ENCODE results near the gene SGCA. TPM values are rescaled to one million over a fixed set of nuclear protein-coding genes. Genes with fewer than 3 reads are reported as not detected.

SGCA gene
- total RNA-seq, 1 experiment from 2014 or later, result 1.3 TPM

GRCh38 chr17:50221864-50222545, 56.2 kb downstream of the SGCA start:
- peak; percentile 78 for DNase-seq (ENCODE audit: low read depth)

- DNase-seq (ENCODE audit: low read depth), result no peak
Measured at GRCh38 chr17:50222922-50223321, 57.1 kb downstream of the SGCA start.

Other genes with a start within 250 kb of the SGCA start
- gene DLX4, start 196.8 kb upstream of the SGCA start, total RNA-seq (2014; rRNA removed; shearing (Covaris generic)), result 0.11 TPM in 1 of 2 replicates, not detected in the other
- not detected in 2 replicates for gene DLX3, start 170.8 kb upstream of the SGCA start, total RNA-seq (2014; rRNA removed; shearing (Covaris generic))
- 70.8 and 76.5 TPM in 2 replicates for gene ITGA3, start 109.9 kb upstream of the SGCA start, total RNA-seq (2014; rRNA removed; shearing (Covaris generic))
- gene PDK2, start 70.7 kb upstream of the SGCA start, total RNA-seq (2014; rRNA removed; shearing (Covaris generic)), result 4.5 and 5.7 TPM in 2 replicates
- 1.7 and 2.6 TPM in 2 replicates for gene SAMD14, start 35.8 kb upstream of the SGCA start, total RNA-seq (2014; rRNA removed; shearing (Covaris generic))
- 28.8 and 36.3 TPM in 2 replicates for gene PPP1R9B, start 15.3 kb upstream of the SGCA start, total RNA-seq (2014; rRNA removed; shearing (Covaris generic))
- gene COL1A1, start 35.6 kb downstream of the SGCA start, total RNA-seq (2014; rRNA removed; shearing (Covaris generic)), result 288 and 336 TPM in 2 replicates
- gene TMEM92, start 108.5 kb downstream of the SGCA start, total RNA-seq (2014; rRNA removed; shearing (Covaris generic)), result 1.7 and 6.7 TPM in 2 replicates
- gene XYLT2, start 180.1 kb downstream of the SGCA start, total RNA-seq (2014; rRNA removed; shearing (Covaris generic)), result 12.5 and 15.6 TPM in 2 replicates
- gene MRPL27, start 207.2 kb downstream of the SGCA start, total RNA-seq (2014; rRNA removed; shearing (Covaris generic)), result 81.0 and 97.9 TPM in 2 replicates
- gene EME1, start 207.2 kb downstream of the SGCA start, total RNA-seq (2014; rRNA removed; shearing (Covaris generic)), result 9.2 and 15.4 TPM in 2 replicates
- gene LRRC59, start 231.5 kb downstream of the SGCA start, total RNA-seq (2014; rRNA removed; shearing (Covaris generic)), result 151 and 155 TPM in 2 replicates

Measured in Daoy (cell line).